ENCODE measurements around the gene ATP8B3.

The ATP8B3 gene

GRCh38 chr19:1851654-1852580 is 39.8 kb upstream of the ATP8B3 start:
- no peak for DNase-seq

DNA sequence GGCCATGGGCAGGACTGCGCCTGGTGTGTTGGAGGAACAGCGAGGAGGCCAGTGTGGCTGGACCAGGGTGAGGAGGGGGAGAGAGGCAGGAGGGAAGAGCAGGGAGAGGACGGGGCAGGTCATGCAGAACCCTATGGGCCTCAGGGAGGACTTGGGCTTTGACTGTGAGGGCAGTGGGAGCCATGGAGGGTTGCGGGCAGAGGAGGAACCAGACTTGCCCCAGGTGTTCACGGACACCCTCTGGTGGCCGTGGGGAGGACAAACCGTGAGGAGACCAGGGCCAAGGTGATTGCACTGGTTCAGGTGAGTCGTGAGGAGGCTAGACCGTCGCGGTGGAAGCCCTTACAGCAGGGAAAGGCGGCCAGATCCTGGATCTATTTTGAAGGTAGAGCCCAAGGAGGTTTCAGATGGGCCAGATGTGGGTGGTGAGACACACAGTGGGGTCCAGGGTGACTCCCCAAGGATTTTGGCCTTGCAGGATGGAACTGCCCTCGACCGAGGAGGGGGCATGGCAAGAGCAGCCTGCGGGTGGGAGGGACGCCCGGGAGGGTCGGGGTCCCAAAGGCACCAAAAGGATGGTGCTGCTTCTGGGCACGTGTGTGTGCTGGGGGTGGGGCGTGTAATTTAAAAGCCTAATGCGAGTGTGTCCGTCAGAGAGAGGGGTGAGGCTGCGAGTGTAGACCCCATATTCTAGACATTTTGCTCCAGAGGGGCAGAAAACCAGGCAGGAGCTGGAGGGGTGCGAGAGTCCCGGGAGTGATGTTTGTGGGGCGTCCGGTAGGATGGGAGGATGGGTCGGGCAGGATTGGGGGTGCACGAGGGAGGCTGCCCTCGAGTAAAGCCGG is 39.0 kb upstream of the ATP8B3 start:
- DNase-seq, result no peak

DNA sequence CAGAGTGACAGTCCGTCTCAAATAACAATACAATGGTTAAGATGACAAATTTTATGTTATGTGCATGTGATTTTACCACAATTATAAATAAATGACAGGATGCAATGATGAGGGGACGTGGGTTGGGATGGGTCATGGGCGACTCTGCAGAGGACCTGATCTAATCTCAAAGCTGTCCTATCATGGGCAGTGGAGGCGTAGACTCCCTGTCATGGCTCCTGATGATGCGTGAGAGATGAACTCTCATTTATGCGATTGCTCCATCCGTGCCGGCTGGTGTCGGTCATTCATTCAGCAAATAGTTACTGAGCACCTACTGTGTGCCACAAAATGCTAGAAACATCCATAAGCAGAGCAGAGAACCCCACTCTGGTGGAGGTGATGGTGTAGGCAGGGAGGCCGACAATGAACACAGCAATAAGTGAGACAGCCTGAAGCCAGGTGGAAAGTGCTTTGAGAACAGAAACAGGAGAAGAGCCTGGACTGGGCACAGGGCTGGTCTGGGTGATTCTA is 37.9 kb upstream of the ATP8B3 start:
- DNase-seq, result no peak

DNA sequence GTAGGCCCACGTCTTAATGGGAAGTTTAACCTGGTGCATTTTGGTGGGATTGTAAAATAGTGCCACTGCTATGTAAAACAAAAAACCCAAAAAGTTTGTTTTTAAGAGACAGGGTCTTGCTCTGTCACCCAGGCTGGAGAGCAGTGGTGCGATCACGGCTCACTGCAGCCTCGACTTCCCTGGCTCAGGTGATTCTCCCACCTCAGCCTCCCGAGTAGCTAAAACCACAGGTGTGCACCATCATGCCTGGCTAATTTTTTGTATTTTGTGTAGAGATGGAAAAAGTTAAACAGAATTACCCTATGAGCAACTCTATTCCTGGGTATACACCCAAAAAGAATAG is 37.0 kb upstream of the ATP8B3 start:
- no peak for DNase-seq

- DNase-seq, result peak; percentile 88 to 99
These were observed 36.5 kb upstream of the ATP8B3 start, which contains the start of gene REXO1 for GRCh38 chr19:1848399-1849131. Gene REXO1, minus strand, starts transcription at chr19:1848483. Its CDS starts 125 bp downstream, at chr19:1848358.

GRCh38 chr19:1847684-1848398 is 35.8 kb upstream of the ATP8B3 start:
- DNase-seq, result peak; percentile 43 to 48

GRCh38 chr19:1847348-1847683 is 35.2 kb upstream of the ATP8B3 start:
- no peak for DNase-seq

DNA sequence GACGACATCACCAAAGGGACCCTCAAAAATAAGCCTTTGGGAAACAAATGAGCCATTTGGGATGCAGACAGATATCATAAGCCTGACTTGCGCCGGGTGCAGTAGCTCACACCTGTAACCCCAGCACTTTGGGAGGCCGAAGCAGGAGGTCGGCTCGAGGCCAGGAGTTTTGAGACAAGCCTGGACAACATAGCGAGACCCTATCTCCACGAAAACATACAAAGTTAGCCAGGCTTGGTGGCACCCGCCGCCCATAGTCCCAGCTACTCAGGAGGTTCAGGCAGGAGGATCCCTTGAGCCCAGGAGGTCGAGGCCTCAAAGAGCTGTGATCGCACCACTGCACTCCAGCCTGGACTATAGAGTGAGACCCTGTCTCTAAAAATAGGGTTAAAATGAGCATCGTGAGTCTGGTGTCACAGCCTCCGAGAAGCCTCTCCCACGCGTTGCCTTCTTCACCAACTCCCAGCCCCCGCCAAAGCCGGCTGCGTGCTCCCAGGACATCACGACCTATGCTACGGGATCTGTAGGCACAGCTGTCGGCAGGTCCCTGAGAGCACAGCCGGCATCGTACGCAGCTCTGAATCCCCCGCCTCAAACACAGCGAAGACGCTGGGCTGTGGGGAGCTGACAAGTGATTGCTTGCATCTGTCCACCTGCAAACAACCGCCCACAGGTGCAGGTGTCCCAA is 34.6 kb upstream of the ATP8B3 start:
- DNase-seq, result no peak

DNA sequence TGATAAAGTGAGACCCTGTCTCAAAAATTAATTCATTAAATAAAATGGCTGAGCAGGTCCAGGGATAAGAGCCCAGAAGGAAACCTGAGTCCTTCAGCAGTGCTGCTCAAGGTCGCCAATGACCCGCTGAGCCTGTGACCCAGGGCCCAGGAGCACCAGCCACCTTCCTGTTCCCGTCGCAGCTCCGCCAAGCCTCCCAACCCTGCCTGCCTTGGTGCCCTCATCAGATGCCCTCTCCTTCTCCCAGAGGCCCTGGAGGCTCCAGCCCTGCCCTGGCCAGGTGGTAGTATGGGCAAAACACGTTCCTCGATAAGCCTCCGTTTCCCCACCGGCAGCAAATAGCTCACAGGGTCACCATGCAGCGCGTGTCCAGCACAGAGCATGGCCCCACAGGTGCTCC is 33.6 kb upstream of the ATP8B3 start:
- no peak for DNase-seq

GRCh38 chr19:1845125-1845515 is 33.0 kb upstream of the ATP8B3 start:
- DNase-seq, result no peak

DNA sequence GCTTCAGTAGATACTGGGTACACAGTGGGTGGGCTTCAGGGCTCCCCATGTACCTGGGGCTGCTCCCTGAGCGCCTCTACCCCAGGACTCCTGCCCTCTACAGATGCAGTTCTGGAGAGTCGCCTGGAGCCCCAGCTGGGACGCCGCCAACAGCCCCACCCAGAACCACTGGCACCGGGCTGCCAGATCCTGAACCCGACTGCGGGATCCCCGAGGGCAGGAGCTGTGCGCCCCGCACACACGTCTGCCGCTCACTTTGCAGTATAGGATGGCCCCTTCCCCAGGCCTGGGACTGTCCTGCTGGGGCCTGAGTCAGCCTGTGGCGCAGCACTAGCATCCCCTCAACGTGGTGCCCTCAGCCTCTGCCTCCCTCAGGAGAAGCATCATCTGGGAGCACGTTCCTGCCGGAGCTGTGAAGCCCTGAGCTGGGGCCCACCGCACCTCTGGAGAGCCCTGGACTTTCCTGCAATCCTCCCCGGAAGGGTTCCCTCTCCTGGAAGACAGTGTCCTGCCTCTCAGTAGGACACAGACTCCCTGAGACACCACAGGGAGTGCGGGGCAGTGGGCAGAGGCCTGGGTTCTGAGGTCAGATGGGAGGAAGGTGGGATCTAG is 32.5 kb upstream of the ATP8B3 start:
- DNase-seq, result no peak

DNA sequence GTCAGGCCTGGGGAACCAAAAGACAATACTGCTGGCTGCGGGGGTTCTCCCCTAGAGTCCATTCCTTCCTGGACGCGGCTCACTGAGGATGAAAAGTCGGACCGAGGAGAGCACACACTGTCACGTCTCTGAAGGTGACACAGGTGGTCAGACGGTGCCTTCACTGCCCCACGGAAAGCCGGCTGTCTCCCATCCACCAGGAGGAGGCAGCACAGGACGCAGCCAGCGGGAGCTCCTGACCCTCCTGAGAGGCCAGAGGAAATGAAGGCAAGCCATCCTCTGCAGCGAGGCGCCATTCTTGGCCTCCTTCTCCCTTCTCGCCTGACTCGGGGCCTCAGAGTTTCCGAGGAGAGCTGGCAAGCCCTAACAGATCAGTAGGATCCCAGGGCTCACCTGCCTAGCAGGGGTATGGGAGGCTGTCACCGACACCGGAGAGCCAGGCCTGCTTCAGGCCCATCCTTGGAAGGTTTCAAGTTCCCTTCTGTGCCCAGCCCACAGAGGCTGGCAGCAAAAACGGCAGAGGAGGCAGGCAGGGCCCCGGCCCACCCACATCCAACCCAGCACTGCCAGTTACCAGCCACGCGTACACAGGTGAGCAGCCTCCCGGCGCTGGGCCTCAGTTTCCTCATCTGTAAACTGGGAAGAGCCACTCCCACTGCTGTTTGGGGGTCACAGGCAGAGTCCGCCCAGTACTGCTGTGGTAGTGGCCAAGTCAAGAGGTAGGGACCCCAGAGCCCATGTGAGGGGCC is 31.7 kb upstream of the ATP8B3 start:
- DNase-seq, result no peak

- DNase-seq, result no peak
These were observed 31.0 kb upstream of the ATP8B3 start for GRCh38 chr19:1843116-1843515.

- no peak for DNase-seq
These were observed 29.3 kb upstream of the ATP8B3 start for GRCh38 chr19:1841209-1841924.

GRCh38 chr19:1840541-1841115 is 28.6 kb upstream of the ATP8B3 start:
- DNase-seq, result no peak

DNA sequence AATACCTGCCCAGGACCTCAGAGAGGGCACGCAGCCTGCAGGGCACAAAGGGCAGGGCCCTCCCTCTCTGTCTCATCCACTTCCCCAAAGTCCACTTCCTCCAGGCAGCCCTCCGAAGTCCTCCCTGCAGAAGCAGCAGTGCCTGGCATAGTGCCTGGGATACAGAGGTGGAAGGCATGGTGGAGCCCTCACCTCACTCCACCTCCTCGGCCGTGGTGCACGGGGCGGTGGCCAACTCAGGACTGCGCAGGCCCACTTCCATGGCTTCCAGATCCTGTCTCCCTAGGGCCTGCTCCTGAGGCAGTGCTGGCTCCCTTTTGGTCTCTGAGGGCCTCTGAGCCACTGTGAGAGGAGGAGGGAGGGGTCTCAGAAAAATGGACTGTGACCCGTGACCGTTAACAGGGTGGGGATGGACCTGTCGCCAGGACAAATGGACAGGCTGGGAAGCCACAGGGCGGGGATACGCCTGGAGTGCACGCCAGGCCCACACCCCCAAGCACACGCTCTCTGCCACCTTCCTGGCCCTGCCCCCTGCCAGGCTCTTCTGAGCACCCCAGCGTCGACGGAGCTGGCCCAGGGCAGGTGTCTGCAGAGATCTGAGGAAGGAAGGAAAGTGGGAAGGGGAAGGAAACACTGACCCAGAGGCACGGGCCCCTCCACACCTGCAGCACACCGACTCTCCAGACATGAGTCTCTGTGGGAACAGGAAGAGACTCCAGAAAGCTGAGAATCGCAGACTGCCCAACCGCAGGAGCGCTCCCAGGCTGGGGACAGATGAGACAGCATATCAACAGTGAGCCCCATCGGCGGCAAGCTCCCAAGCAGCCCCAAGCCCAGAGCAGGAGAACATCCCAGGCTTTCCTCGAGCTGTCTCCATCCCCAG is 27.8 kb upstream of the ATP8B3 start:
- peak in 1 of 2 donors; percentile 10 for DNase-seq

- peak in 1 of 2 donors; percentile 74 for DNase-seq
These were observed 25.6 kb upstream of the ATP8B3 start for GRCh38 chr19:1837625-1838105.

- no peak for DNase-seq
These were observed 25.1 kb upstream of the ATP8B3 start for GRCh38 chr19:1837222-1837565.
